ENCODE data around the gene SLC25A10.

GRCh38 chr17:81737947-81738800, 26.1 kb downstream of the SLC25A10 start:
- TF ChIP-seq CTCF (conservative IDR thresholded peaks at IDR 0.05; ENCODE audit: low read depth, low read length) = no peak
- TF ChIP-seq EZH2 (IDR thresholded peaks at IDR 0.05; ENCODE audit: borderline replicate concordance, low read depth, low read length, poor library complexity, severe bottlenecking) = no peak

All from A673 (cell line).